NCI-H2196 treated with DMSO at 0.1 percent for 48 hours (cell line): ENCODE results near the gene NPAS3.

Experiments
- DNase-seq: peaks from one replicate; lab custom pipeline; 2025; ENCODE audit not compliant: unreplicated experiment; lab: John Stamatoyannopoulos, UW

NPAS3 gene

DNA sequence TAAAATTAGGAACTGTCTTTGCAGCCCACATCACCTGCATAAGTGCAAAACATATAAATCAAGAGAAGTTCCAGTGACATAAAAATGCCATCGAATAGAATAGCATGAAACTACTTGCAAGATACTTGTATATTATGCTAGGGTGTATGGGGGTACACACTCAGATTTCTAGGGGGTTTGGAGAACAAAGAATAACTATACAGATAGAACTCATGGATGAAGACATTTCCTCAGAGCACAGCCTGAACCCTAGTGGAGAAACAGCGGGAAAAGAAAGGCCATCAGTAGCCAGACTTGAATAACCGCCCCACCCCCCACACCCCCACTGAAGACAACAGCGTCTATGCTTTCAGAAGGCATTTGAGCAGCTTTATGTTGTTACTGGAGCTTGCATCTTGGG, 425.8 kb downstream of the NPAS3 start:
- no peak for DNase-seq

DNA sequence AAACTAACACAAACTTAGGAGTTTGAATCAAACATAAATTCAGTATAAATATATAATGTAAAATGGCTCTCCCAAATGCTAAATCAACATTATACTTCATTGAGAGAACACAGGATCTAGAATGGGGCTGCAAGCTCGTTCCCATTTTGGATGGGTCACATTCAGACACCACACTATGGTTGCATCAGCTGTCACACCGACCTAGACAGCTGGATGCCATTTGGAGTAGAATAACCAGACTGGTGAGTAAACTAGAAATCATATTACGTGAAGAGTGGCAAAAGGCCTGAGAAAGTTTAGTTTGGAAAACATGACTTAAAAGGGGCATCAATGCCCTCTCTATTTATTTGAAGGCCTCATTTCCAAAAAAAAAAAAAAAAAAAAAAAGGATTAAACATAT, 430.4 kb downstream of the NPAS3 start:
- no peak for DNase-seq

GRCh38 chr14:33369972-33370371, 431.3 kb downstream of the NPAS3 start:
- no peak for DNase-seq

GRCh38 chr14:33370426-33370825, 431.7 kb downstream of the NPAS3 start:
- no peak for DNase-seq

DNA sequence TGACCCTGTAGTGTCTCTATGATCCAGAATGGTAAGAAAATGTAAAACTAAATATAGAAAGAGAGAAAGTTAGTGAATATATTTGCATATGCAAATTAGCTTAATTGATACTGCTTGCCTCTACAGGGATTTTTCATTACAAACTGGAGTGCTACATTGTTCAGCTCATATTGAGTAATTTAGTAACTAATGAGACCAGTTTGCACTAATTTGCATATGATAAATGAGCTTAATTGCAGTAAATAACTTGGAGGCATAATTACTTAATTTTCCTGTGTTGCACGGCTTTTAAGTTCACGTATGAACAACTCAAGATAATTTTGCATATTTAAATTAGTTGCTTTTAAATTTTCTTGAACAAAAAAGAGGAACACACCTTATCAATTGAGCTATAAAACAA, 436.5 kb downstream of the NPAS3 start:
- no peak for DNase-seq

- DNase-seq, result no peak
These were observed 437.1 kb downstream of the NPAS3 start for GRCh38 chr14:33375786-33376185.

- no peak for DNase-seq
These were observed 437.8 kb downstream of the NPAS3 start for GRCh38 chr14:33376510-33376909.

- DNase-seq, result no peak
These were observed 439.1 kb downstream of the NPAS3 start for GRCh38 chr14:33377596-33378390.

- no peak for DNase-seq
These were observed 443.0 kb downstream of the NPAS3 start for GRCh38 chr14:33381717-33382116.

- no peak for DNase-seq
These were observed 447.5 kb downstream of the NPAS3 start for GRCh38 chr14:33386140-33386539.

- no peak for DNase-seq
These were observed 448.1 kb downstream of the NPAS3 start for GRCh38 chr14:33386781-33387180.

DNA sequence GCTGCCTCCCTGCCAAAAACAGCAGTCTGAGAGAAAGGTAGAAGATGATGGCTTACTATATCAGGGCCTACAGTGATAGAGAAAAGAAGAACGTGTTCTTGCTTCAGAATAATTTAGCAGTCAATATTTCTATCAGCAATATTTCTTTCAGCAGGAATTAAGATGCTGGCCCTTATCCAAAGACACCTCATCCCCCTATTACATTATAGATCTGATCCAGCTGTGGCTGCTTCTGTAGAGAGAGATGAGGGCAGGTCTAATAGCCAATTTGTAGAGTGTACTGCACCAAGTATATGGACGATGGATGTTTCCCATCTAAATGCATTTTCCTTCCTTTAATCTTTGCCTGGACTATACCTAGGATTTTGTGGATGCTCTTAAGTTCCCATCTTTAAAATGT, 451.7 kb downstream of the NPAS3 start:
- DNase-seq, result no peak

DNA sequence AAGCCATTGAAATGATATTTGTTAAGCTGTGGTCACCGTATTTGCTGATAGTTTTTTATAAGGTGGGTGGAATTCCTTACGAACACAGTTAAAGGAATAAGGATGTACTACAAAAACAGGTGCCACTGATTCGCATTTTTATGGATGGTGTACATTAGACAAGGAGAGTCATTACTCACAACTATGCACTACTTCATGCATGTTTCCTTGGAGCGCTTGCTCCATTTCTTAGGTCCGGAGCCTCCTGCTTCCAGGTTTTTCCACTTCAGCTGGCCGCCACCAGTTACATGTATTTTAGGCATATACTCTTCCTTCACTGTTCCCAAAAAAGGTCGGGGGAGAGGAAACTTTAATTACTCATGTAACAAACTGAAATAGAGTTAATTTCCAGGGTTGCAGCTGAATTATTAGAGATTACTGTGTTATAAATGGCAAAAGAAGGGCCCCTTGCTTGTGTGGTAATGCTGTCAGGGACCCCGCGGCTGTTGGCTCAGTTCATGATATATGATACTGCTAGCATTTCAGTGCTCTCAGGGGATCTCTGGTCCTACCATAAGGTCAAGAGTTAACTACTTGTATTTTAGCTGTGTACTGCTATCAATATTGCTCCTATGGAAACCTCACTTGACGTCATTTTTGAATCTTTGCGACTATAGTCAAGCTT, 454.7 kb downstream of the NPAS3 start:
- DNase-seq, result no peak

GRCh38 chr14:33393895-33394368, 455.3 kb downstream of the NPAS3 start:
- no peak for DNase-seq

- DNase-seq, result no peak
These were observed 462.6 kb downstream of the NPAS3 start for GRCh38 chr14:33401311-33401710.

DNA sequence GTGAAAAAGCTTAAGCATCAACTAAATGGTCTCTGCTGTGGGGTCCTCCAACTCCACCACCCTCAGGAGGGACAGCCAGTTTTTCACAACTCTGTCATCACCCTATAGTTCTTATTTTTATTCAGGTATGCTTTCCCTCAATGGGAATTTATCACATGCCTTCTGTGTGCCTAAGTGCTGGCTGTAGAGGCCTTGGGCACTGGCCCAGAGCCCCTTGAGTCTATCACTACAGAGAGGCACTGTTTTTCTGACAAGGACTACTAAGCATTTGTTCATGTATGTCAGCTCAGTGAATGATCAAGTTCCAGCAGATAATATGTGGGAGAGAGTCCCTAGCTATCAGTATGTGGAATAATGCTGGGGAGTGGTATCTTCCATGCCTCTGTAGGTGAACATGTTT, 463.9 kb downstream of the NPAS3 start:
- no peak for DNase-seq

GRCh38 chr14:33404054-33404453, 465.4 kb downstream of the NPAS3 start:
- no peak for DNase-seq

- DNase-seq, result no peak
These were observed 466.4 kb downstream of the NPAS3 start for GRCh38 chr14:33404964-33405574.

DNA sequence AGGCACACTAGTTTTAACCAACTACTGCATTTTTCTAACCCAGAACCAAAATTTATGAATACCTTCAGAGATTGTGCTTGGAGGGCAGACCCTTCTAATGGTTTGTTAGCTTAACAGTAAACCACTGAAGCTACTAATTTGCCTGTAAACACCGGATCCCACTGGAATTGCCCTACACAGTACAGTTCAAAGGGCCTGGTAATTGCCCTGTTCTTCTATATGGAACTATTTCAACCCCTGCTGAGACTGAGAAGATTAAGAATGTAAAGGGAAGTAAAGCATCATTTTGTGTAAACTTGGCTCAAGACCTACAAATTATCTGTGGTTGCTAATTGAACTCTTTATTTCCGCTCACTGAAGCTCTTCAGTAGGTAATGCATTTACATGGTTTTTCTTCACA, 468.1 kb downstream of the NPAS3 start:
- DNase-seq, result no peak

DNA sequence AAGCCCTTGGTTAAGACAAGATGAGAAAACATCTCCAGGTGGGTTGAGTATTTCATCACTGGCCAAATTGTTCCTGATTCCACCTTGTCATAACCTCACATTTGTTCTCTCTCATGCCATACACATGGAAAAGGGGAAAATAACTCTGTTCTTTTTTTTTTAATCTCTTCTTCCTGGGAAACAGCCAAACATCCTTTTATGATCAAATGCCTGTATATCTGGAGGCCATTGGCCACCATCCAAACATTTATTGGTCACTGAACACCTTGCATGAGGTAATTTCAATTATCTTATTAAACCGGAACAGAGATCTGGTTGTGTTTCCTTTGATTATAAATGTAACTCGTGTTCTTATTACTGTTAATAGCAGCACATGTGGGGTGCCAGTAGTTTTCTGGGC, 469.6 kb downstream of the NPAS3 start:
- no peak for DNase-seq

- DNase-seq, result no peak
These were observed 473.8 kb downstream of the NPAS3 start for GRCh38 chr14:33412450-33412849.

DNA sequence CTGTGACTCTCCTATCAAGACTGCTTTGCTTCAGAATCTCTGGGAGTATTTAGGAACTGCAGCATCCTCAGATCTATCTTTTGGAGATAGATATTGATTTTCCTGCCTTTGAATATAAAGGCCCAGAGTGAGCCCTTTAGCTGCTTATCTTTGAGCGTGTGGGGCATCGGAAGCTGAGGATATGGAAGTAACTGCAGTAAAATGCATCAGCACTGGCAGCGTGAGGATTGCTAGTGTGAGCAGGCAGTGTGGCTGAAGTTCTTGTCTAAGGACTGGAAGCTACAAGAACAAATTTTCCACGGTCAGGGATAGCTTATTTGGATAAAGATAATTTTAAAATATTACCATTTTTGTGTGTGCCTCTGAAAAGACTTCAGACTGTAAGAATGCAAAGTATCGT, 474.7 kb downstream of the NPAS3 start:
- DNase-seq, result no peak
